BJ (cell line): ENCODE data around the gene KIAA0825. TPM values are rescaled to one million over a fixed set of nuclear protein-coding genes. Genes with fewer than 3 reads are reported as not detected.

Experiments used
- CTCF ChIA-PET: fragments of 350-600 bp; formaldehyde crosslinking; extraction: SDS; loops from one replicate; lab custom pipeline; 2021; ENCODE audit warnings: antibody characterized with exemption, inconsistent platforms; lab: Yijun Ruan, JAX
- POLR2A ChIA-PET: fragments of 300-600 bp; sonication (Branson Sonifier 250); formaldehyde crosslinking; extraction: SDS; loops from one replicate; lab custom pipeline; 2021; ENCODE audit warnings: antibody characterized with exemption; lab: Charles Lee
- DNase-seq: peaks from one replicate; pipeline ENCODE4 v3.0.0-alpha.2; 2011; ENCODE audit warnings: low read depth
- H3K27me3 ChIP-seq: 2 replicates; pipeline ENCODE4 v1.6.0; 2011; ENCODE audit warnings: low read length; ENCODE audit not compliant: control insufficient read depth, insufficient read depth
- H3K36me3 ChIP-seq: 2 replicates; pipeline ENCODE4 v1.5.1; 2011; ENCODE audit warnings: low read length; ENCODE audit not compliant: control insufficient read depth, insufficient read depth
- H3K4me3 ChIP-seq: 2 replicates; pipeline ENCODE4 v1.5.1; 2011; ENCODE audit warnings: low read depth, mild to moderate bottlenecking, control low read depth, low read length
- CTCF ChIP-seq: IDR thresholded peaks from 2 replicates; pipeline ENCODE4 v1.5.1; 2011; ENCODE audit warnings: low read depth, mild to moderate bottlenecking, control low read depth, inconsistent platforms, low read length, moderate library complexity; ENCODE audit not compliant: insufficient read depth
- polyA plus RNA-seq: library from polyadenylated mRNA; depleted of rRNA; stranded (reverse); fragments of >200 nt; gene quantifications from 2 replicates; pipeline ENCODE4 v1.2.3, GENCODE V29; 2011

KIAA0825 gene
- polyA plus RNA-seq, 1 experiment, result 0.69 TPM

GRCh38 chr5:94375801-94376200, 242.6 kb downstream of the KIAA0825 start:
- no peaks in the 10 kb centered on the region for H3K27me3 ChIP-seq
- no peaks in the 10 kb centered on the region for H3K36me3 ChIP-seq
- H3K4me3 ChIP-seq, result no peak overlapping the region
- ChIA-PET POLR2A (interaction anchor here (0.6 kb wide), 1 partner anchor 11 kb away, joined by 3 read pairs; no protein-coding TSS in a partner anchor), CTCF (no interaction called here)
- no peak for DNase-seq
- no peak for TF ChIP-seq CTCF

- Histone ChIP-seq H3K36me3 (no peaks in the 10 kb centered on the region), H3K27me3 (no peaks in the 10 kb centered on the region), H3K4me3 (no peak overlapping the region)
- no peak for DNase-seq
- CTCF ChIA-PET, result no interaction called here
- no peak for TF ChIP-seq CTCF
- POLR2A ChIA-PET, result no interaction called here
Measured at GRCh38 chr5:94374336-94374735, 244.1 kb downstream of the KIAA0825 start.

DNA sequence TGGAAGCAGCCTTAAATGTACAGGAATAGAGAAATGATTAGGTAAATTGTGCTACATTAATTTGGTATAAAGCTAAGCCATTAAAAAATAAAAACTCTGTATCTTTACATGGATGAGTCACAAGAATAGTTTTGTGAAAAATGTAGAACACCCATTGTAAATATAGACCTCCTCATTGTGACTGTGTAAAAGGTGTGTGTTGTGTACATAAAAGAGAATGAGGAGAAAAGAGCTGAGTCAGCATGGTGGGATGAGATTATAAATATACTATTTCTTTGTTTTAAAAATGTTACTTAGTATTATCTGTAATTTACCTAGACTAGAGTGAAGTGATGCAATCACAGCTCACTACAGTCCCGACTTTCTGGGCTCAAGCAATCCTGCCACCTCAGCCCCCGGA, 250.5 kb downstream of the KIAA0825 start:
- ChIA-PET CTCF (interaction anchor here (0.9 kb wide), 1 partner anchor 10 kb away, joined by 3 read pairs; no protein-coding TSS in a partner anchor), POLR2A (no interaction called here)
- Histone ChIP-seq H3K4me3 (no peak overlapping the region), H3K36me3 (no peaks in the 10 kb centered on the region), H3K27me3 (no peaks in the 10 kb centered on the region)
- DNase-seq, result no peak
- TF ChIP-seq CTCF, result no peak

DNA sequence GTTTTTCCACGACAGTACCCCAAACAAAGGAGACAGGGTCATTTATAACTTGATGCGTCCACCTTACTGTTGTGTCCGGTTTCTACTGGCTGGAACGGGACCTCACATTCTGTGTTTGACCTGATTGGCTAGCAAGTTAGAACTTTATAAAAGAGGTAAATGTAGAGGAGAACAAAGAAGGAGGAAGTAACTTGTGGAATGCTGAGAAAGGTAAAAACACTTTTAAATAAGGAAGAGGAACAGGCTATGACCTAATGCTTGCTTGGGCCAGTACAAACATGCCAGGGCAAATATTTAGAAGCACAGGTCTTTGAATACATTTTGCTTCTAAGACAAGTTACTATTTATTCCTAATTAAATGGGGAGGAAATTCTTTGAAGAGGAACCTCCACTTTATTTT, 251.6 kb downstream of the KIAA0825 start:
- Histone ChIP-seq H3K4me3 (no peak overlapping the region), H3K36me3 (no peaks in the 10 kb centered on the region), H3K27me3 (no peaks in the 10 kb centered on the region)
- ChIA-PET POLR2A (no interaction called here), CTCF (no interaction called here)
- DNase-seq, result no peak
- no peak for TF ChIP-seq CTCF

- ChIA-PET POLR2A (no interaction called here), CTCF (no interaction called here)
- Histone ChIP-seq H3K27me3 (no peaks in the 10 kb centered on the region), H3K36me3 (no peaks in the 10 kb centered on the region), H3K4me3 (no peak overlapping the region)
- DNase-seq, result no peak
- TF ChIP-seq CTCF, result no peak
Measured at GRCh38 chr5:94362857-94363256, 255.5 kb downstream of the KIAA0825 start.
